Breast epithelium (tissue), 4 donors: Measurements from ENCODE around the gene PLCXD3. TPM values are rescaled to one million over a fixed set of nuclear protein-coding genes. Genes with fewer than 3 reads are reported as not detected.

ENCODE experiments used
- DNase-seq, 2 donors: peaks; one replicate each; pipeline ENCODE4 v3.0.0-alpha.2; 2019; ENCODE audit warnings: low spot score in 2 of 2
- H3K27ac ChIP-seq, 2 donors: fragments of 200-600 bp; sonication (generic) in 1 of 2; one replicate each; pipeline ENCODE4 v1.5.1; 2016 to 2019; ENCODE audit warnings: mild to moderate bottlenecking in 1 of 2
- H3K27me3 ChIP-seq, 2 donors: fragments of 200-600 bp; sonication (generic) in 1 of 2; one replicate each; pipeline versions ENCODE4 v1.5.1 to v1.6.0; 2017 to 2019; ENCODE audit warnings: control low read depth in 1 of 2, mild to moderate bottlenecking in 1 of 2
- H3K36me3 ChIP-seq: fragments of 200-600 bp; one replicate; pipeline ENCODE4 v1.5.1; 2019
- H3K4me1 ChIP-seq, 2 donors: fragments of 200-600 bp; sonication (generic); one replicate each; pipeline ENCODE4 v1.5.1; 2016 to 2019; ENCODE audit warnings: control low read depth in 1 of 2
- H3K4me3 ChIP-seq, 3 donors: fragments of 200-600 bp; sonication (generic); 1 replicate in 2 of 3; 2 replicates in 1 of 3; pipeline ENCODE4 v1.5.1; 2016 to 2019; ENCODE audit warnings: mild to moderate bottlenecking in 3 of 3, moderate library complexity in 2 of 3
- H3K9me3 ChIP-seq, 2 donors: fragments of 200-600 bp; sonication (generic) in 1 of 2; one replicate each; pipeline ENCODE4 v1.5.1; 2016 to 2019; ENCODE audit warnings: control low read depth in 1 of 2
- POLR2A ChIP-seq: fragments of 450-650 bp; IDR thresholded peaks from one replicate; pipeline ENCODE4 v1.6.1; 2016; ENCODE audit warnings: antibody characterized with exemption, mild to moderate bottlenecking, moderate library complexity
- POLR2AphosphoS5 ChIP-seq, 3 donors: sonication (generic); formaldehyde crosslinking; IDR thresholded peaks; one replicate each; pipeline ENCODE4 v1.6.1; 2017; ENCODE audit warnings: antibody characterized with exemption in 3 of 3
- intact Hi-C: fragments of 100-400 bp; cut with DNase I; formaldehyde crosslinking; loops from one replicate; pipeline ENCODE4 v1.15.1; 2023; ENCODE audit warnings: low total_unique reads
- total RNA-seq, 3 donors: library from RNA; depleted of rRNA; stranded (reverse); fragments of >200 nt; gene quantifications; one replicate each; pipeline ENCODE4 v1.1.0, GENCODE V29; 2016
- TF ChIP-seq, protein P1 (sequence below), 3 donors: fragments of 450-650 bp; IDR thresholded peaks; one replicate each; pipeline ENCODE4 v1.5.1; 2016 to 2017; ENCODE audit warnings: antibody characterized with exemption in 3 of 3, mild to moderate bottlenecking in 3 of 3, moderate library complexity in 3 of 3

The PLCXD3 gene
- total RNA-seq, 3 donors from 2014 or later, result 2.0 to 6.6 (median 3.8) TPM

- Histone ChIP-seq H3K9me3 (no peaks in the 10 kb centered on the region), H3K4me3 (no peak overlapping the region), H3K27ac (no peak overlapping the region), H3K36me3 (no peaks in the 10 kb centered on the region), H3K27me3 (no peaks in the 10 kb centered on the region), H3K4me1 (no peaks in the 10 kb centered on the region)
- intact Hi-C loops, result no loop called here
- no peak for DNase-seq
- TF ChIP-seq POLR2AphosphoS5 (IDR thresholded peaks at IDR 0.05) (no peak), POLR2A (no peak)
- TF ChIP-seq, protein P1, sequence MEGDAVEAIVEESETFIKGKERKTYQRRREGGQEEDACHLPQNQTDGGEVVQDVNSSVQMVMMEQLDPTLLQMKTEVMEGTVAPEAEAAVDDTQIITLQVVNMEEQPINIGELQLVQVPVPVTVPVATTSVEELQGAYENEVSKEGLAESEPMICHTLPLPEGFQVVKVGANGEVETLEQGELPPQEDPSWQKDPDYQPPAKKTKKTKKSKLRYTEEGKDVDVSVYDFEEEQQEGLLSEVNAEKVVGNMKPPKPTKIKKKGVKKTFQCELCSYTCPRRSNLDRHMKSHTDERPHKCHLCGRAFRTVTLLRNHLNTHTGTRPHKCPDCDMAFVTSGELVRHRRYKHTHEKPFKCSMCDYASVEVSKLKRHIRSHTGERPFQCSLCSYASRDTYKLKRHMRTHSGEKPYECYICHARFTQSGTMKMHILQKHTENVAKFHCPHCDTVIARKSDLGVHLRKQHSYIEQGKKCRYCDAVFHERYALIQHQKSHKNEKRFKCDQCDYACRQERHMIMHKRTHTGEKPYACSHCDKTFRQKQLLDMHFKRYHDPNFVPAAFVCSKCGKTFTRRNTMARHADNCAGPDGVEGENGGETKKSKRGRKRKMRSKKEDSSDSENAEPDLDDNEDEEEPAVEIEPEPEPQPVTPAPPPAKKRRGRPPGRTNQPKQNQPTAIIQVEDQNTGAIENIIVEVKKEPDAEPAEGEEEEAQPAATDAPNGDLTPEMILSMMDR (IDR thresholded peaks at IDR 0.05), result no peak
Measured at GRCh38 chr5:41275813-41276512, 234.4 kb downstream of the PLCXD3 start.

DNA sequence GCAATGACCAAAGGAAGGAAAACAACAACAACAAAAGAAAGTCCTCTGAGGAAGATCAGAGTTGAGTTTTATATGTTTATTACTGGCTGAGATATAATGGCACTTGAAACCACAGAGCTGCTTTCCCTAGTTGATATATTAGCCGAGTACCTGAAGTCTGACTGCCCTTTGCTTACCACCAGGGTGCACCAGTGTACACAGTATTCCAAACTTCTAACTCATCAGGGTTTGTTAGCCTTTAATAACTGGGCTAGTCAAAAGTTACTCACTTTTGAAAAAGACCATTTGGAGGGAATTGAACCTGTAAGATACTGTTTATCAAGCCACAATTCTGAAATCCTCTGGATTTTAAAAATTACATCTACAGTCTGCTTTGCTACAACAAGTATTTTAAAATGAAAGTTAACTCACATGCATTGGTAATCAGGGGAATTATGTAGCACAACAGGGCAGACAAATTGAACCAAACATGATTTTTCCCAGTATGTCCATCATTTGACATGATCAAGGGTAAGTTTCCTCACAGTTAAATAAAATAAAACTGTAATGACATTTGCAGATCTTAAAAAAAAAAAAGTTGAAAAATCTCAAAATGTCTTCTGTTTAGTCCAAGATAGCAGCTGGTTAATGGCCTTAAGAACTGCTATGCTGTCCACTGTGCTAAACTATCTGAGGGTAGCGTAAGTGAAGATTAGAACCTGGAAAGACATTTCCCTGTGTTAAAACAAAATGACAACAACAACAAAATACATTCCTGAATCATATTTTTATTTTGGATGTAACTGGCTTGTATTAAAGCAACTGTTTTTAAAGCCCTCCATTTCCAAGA is 239.8 kb downstream of the PLCXD3 start:
- Histone ChIP-seq H3K9me3 (no peaks in the 10 kb centered on the region), H3K27ac (no peak overlapping the region), H3K36me3 (no peaks in the 10 kb centered on the region), H3K27me3 (no peaks in the 10 kb centered on the region), H3K4me3 (no peak overlapping the region), H3K4me1 (no peaks in the 10 kb centered on the region)
- DNase-seq, result no peak
- TF ChIP-seq POLR2A (no peak), POLR2AphosphoS5 (IDR thresholded peaks at IDR 0.05) (no peak)
- TF ChIP-seq, protein P1 (IDR thresholded peaks at IDR 0.05), result peak; percentile 17 to 54 (median 41)
- intact Hi-C loops, result no loop called here

GRCh38 chr5:41268894-41269293 is 241.5 kb downstream of the PLCXD3 start:
- no peaks in the 10 kb centered on the region for H3K27me3 ChIP-seq
- no peaks in the 10 kb centered on the region for H3K36me3 ChIP-seq
- intact Hi-C loops, result no loop called here
- no peaks in the 10 kb centered on the region for H3K4me1 ChIP-seq
- H3K4me3 ChIP-seq, result no peak overlapping the region
- no peak overlapping the region for H3K27ac ChIP-seq
- DNase-seq, result no peak
- TF ChIP-seq POLR2A (no peak), POLR2AphosphoS5 (IDR thresholded peaks at IDR 0.05) (no peak)
- TF ChIP-seq, protein P1 (IDR thresholded peaks at IDR 0.05), result no peak
- no peaks in the 10 kb centered on the region for H3K9me3 ChIP-seq

DNA sequence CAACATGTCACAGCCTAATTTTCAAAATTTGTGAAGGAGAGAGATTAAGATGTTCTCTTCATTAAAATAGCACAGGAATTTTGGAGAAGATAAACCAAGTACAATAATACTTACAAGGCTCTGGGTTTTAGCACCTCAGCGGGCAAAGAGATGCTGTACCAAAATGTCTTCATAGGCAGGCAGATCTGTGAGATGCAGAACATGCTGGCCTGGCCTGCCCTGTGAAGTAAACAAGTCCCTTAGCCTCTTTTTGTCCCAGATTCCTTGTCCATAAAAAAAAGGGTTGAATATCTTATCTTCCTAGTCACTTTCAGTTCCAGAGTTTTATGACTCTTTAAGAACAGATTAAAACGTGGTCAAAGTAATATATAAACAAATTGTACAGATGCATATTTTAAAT is 244.0 kb downstream of the PLCXD3 start:
- no peak overlapping the region for H3K4me3 ChIP-seq
- H3K36me3 ChIP-seq, result no peaks in the 10 kb centered on the region
- no peaks in the 10 kb centered on the region for H3K4me1 ChIP-seq
- TF ChIP-seq, protein P1 (IDR thresholded peaks at IDR 0.05), result no peak
- TF ChIP-seq POLR2A (no peak), POLR2AphosphoS5 (IDR thresholded peaks at IDR 0.05) (no peak)
- intact Hi-C loops, result no loop called here
- H3K27me3 ChIP-seq, result no peaks in the 10 kb centered on the region
- DNase-seq, result no peak
- H3K9me3 ChIP-seq, result no peaks in the 10 kb centered on the region
- no peak overlapping the region for H3K27ac ChIP-seq

- Histone ChIP-seq H3K9me3 (no peaks in the 10 kb centered on the region), H3K4me3 (no peak overlapping the region), H3K4me1 (no peaks in the 10 kb centered on the region), H3K36me3 (no peaks in the 10 kb centered on the region), H3K27me3 (no peaks in the 10 kb centered on the region), H3K27ac (peak overlapping the region in 1 of 2 donors; percentile 45)
- DNase-seq, result no peak
- TF ChIP-seq POLR2A, result no peak
- TF ChIP-seq, protein P1 (IDR thresholded peaks at IDR 0.05), result no peak
- no peak for TF ChIP-seq POLR2AphosphoS5 (IDR thresholded peaks at IDR 0.05)
- intact Hi-C loops, result no loop called here
Measured at GRCh38 chr5:41264019-41264418, 246.4 kb downstream of the PLCXD3 start.
